Psoas muscle (tissue), 8 donors: ENCODE data around the gene FBXW9. TPM values are rescaled to one million over a fixed set of nuclear protein-coding genes. Genes with fewer than 3 reads are reported as not detected.
A peak's percentile ranks its signal among the peaks of the same experiment; 100 is the strongest.

Experiments used
- ATAC-seq, 4 donors: fragments of 200-7000 bp; cut with Tn5 transposase; one replicate each; pipeline ENCODE4 v1.9.1; 2020; ENCODE audit warnings: moderate library complexity in 3 of 4, mild to moderate bottlenecking in 2 of 4
- DNase-seq, 2 donors: peaks; one replicate each; pipeline ENCODE4 v3.0.0-alpha.2; 2020
- H3K27ac ChIP-seq: fragments of 200-600 bp; one replicate; pipeline ENCODE4 v1.8.0; 2022
- H3K27me3 ChIP-seq, 3 donors: fragments of 200-600 bp in 1 of 3; one replicate each; pipeline versions ENCODE4 v1.6.1 to v1.8.0; 2013 to 2022; ENCODE audit warnings: low read length in 2 of 3, mild to moderate bottlenecking in 2 of 3, moderate library complexity in 1 of 3; ENCODE audit not compliant: insufficient read depth in 3 of 3
- H3K36me3 ChIP-seq, 2 donors: fragments of 200-600 bp in 1 of 2; one replicate each; pipeline versions ENCODE4 v1.6.1 to v1.8.0; 2013 to 2022; ENCODE audit warnings: low read depth in 1 of 2, mild to moderate bottlenecking in 1 of 2, moderate library complexity in 1 of 2; ENCODE audit not compliant: insufficient read depth in 1 of 2
- H3K4me1 ChIP-seq: fragments of 200-600 bp; one replicate; pipeline ENCODE4 v1.8.0; 2022
- H3K4me3 ChIP-seq: fragments of 200-600 bp; one replicate; pipeline ENCODE4 v1.8.0; 2022; ENCODE audit warnings: mild to moderate bottlenecking
- H3K9me3 ChIP-seq: fragments of 200-600 bp; one replicate; pipeline ENCODE4 v1.8.0; 2022
- WGBS, 3 donors: extraction: QIAGEN DNeasy Blood & Tissue Kit; methylation state at CpG; one replicate each; pipeline versions ENCODE4 v1.1.6 to v1.1.7; 2013; 5-methylcytosine and 5-hydroxymethylcytosine counted together
- intact Hi-C, 2 donors: fragments of 100-400 bp; cut with DNase I; formaldehyde crosslinking; loops; one replicate each; pipeline versions ENCODE4 v1.11.0 to v1.14.2; 2022
- polyA plus RNA-seq, 3 donors: library from polyadenylated mRNA; stranded (reverse); fragments of 200-250 nt; gene quantifications; one replicate each; pipeline ENCODE4 v1.2.3, GENCODE V29; 2013
- total RNA-seq, 4 donors: library from RNA; stranded (reverse); fragmentation: NEBNext Ultra II Directional in 2 of 4; extraction: Animal tissue kit (Norgen Biotek cat#: 25700) in 2 of 4; gene quantifications; one replicate each; pipeline versions ENCODE4 v1.2.1 to v1.2.4, GENCODE V29; 2021 to 2023
- TF ChIP-seq, protein P1 (sequence below): fragments of 200-600 bp; IDR thresholded peaks from one replicate; pipeline ENCODE4 v1.8.0; 2022; ENCODE audit warnings: antibody characterized with exemption
- donor health status: healthy with polysubstance abuse.
- donor health status: DM: no; HTN: no; CAD: no; lungs with moderate emphysema.
- donor health status: Bipolar disorder and iron deficiency.
- donor health status: healthy.
- donor health status: DM: yes; HTN: yes; CAD: no.
- donor health status: DM: no; HTN: no; CAD: no.
- donor health status: DM: no; HTN: no; CAD: no.
- donor health status: DM: yes; HTN: yes; CAD: no.

The FBXW9 gene
- total and polyA plus RNA-seq, 7 donors, result 1.2 to 9.2 (median 2.2) TPM

- H3K9me3 ChIP-seq, result no peaks in the 10 kb centered on the region
- TF ChIP-seq, protein P1, sequence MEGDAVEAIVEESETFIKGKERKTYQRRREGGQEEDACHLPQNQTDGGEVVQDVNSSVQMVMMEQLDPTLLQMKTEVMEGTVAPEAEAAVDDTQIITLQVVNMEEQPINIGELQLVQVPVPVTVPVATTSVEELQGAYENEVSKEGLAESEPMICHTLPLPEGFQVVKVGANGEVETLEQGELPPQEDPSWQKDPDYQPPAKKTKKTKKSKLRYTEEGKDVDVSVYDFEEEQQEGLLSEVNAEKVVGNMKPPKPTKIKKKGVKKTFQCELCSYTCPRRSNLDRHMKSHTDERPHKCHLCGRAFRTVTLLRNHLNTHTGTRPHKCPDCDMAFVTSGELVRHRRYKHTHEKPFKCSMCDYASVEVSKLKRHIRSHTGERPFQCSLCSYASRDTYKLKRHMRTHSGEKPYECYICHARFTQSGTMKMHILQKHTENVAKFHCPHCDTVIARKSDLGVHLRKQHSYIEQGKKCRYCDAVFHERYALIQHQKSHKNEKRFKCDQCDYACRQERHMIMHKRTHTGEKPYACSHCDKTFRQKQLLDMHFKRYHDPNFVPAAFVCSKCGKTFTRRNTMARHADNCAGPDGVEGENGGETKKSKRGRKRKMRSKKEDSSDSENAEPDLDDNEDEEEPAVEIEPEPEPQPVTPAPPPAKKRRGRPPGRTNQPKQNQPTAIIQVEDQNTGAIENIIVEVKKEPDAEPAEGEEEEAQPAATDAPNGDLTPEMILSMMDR, result peak; percentile 76
- peak; percentile 82 to 91 for DNase-seq
- intact Hi-C loops, result no loop called here
- no peak overlapping the region for H3K27ac ChIP-seq
- H3K4me1 ChIP-seq, result no peaks in the 10 kb centered on the region
- ATAC-seq, result peak; percentile 83 to 91 (median 88)
- no peaks in the 10 kb centered on the region for H3K36me3 ChIP-seq
- no peaks in the 10 kb centered on the region for H3K27me3 ChIP-seq
- H3K4me3 ChIP-seq, result peak overlapping the region; percentile 45
- 9% methylated on average over 39 of the region's 39 CpGs for WGBS, 3 donors
These were observed 56.4 kb downstream of the FBXW9 start for GRCh38 chr19:12639901-12640613.

Other genes starting within 250 kb of the FBXW9 start
- 1 to 10 TPM in 3 of 4 donors, not detected in 1; 1.3 to 1.8 (median 1.7) TPM for gene ZNF709, start 211.8 kb downstream of the FBXW9 start, total RNA-seq
- gene ZNF709, start 211.8 kb downstream of the FBXW9 start, polyA plus RNA-seq, result under 1 TPM; 0.58 to 0.91 (median 0.68) TPM
- 1 to 10 TPM; 3.5 to 6.2 (median 5.4) TPM for gene ZNF564, start 145.1 kb downstream of the FBXW9 start, total RNA-seq
- gene ZNF564, start 145.1 kb downstream of the FBXW9 start, polyA plus RNA-seq, result 1 to 10 TPM; 3.2 to 6.0 (median 4.6) TPM
- 1 to 10 TPM; 1.6 to 4.9 (median 2.9) TPM for gene ZNF490, start 85.8 kb downstream of the FBXW9 start, total RNA-seq
- 1 to 10 TPM in 1 of 3 donors, under 1 TPM in 2; 0.17 to 1.8 (median 0.27) TPM for gene ZNF490, start 85.8 kb downstream of the FBXW9 start, polyA plus RNA-seq
- 10 to 100 TPM in 2 of 4 donors, 1 to 10 TPM in 2; 8.7 to 18.9 (median 10.9) TPM for gene ZNF791, start 85.7 kb downstream of the FBXW9 start, total RNA-seq
- gene ZNF791, start 85.7 kb downstream of the FBXW9 start, polyA plus RNA-seq, result 1 to 10 TPM; 4.1 to 8.8 (median 4.3) TPM
- gene MAN2B1, start 29.9 kb downstream of the FBXW9 start, total RNA-seq, result 10 to 100 TPM; 14.6 to 20.5 (median 16.2) TPM
- gene MAN2B1, start 29.9 kb downstream of the FBXW9 start, polyA plus RNA-seq, result 10 to 100 TPM in 2 of 3 donors, 1 to 10 TPM in 1; 9.6 to 17.8 (median 14.1) TPM
- gene WDR83, start 29.8 kb downstream of the FBXW9 start, total RNA-seq, result 1 to 10 TPM; 1.8 to 5.8 (median 3.7) TPM
- 1 to 10 TPM; 3.8 to 9.1 (median 5.8) TPM for gene WDR83, start 29.8 kb downstream of the FBXW9 start, polyA plus RNA-seq
- gene DHPS, start 14.8 kb downstream of the FBXW9 start, total RNA-seq, result 10 to 100 TPM; 75.6 to 86.7 (median 82.9) TPM
- 10 to 100 TPM; 70.0 to 84.2 (median 83.8) TPM for gene DHPS, start 14.8 kb downstream of the FBXW9 start, polyA plus RNA-seq
- gene GNG14, start 8.6 kb downstream of the FBXW9 start, total RNA-seq, result not detected
- gene GNG14, start 8.6 kb downstream of the FBXW9 start, polyA plus RNA-seq, result not detected
- gene TNPO2, start 27.3 kb upstream of the FBXW9 start, total RNA-seq, result 10 to 100 TPM; 29.0 to 48.1 (median 37.3) TPM
- gene TNPO2, start 27.3 kb upstream of the FBXW9 start, polyA plus RNA-seq, result 10 to 100 TPM; 17.4 to 31.2 (median 28.6) TPM
- 100 to 1,000 TPM in 3 of 4 donors, 10 to 100 TPM in 1; 78.6 to 124 (median 108) TPM for gene TRIR, start 38.1 kb upstream of the FBXW9 start, total RNA-seq
- gene TRIR, start 38.1 kb upstream of the FBXW9 start, polyA plus RNA-seq, result 100 to 1,000 TPM; 183 to 309 (median 187) TPM
- 10 to 100 TPM; 43.0 to 52.8 (median 51.0) TPM for gene GET3, start 40.9 kb upstream of the FBXW9 start, total RNA-seq
- gene GET3, start 40.9 kb upstream of the FBXW9 start, polyA plus RNA-seq, result 100 to 1,000 TPM in 1 of 3 donors, 10 to 100 TPM in 2; 75.6 to 135 (median 98.5) TPM
- gene BEST2, start 55.2 kb upstream of the FBXW9 start, total RNA-seq, result not detected
- under 1 TPM; 0.04 to 0.37 (median 0.08) TPM for gene BEST2, start 55.2 kb upstream of the FBXW9 start, polyA plus RNA-seq
- gene HOOK2, start 78.9 kb upstream of the FBXW9 start, total RNA-seq, result 10 to 100 TPM; 20.3 to 33.0 (median 23.8) TPM
- 10 to 100 TPM; 11.3 to 21.7 (median 19.0) TPM for gene HOOK2, start 78.9 kb upstream of the FBXW9 start, polyA plus RNA-seq
- gene JUNB, start 94.9 kb upstream of the FBXW9 start, total RNA-seq, result 100 to 1,000 TPM in 2 of 4 donors, 10 to 100 TPM in 2; 29.2 to 217 (median 73.6) TPM
- 100 to 1,000 TPM in 1 of 3 donors, 10 to 100 TPM in 2; 25.1 to 145 (median 31.9) TPM for gene JUNB, start 94.9 kb upstream of the FBXW9 start, polyA plus RNA-seq
- gene PRDX2, start 105.2 kb upstream of the FBXW9 start, total RNA-seq, result 100 to 1,000 TPM; 273 to 419 (median 370) TPM
- gene PRDX2, start 105.2 kb upstream of the FBXW9 start, polyA plus RNA-seq, result 100 to 1,000 TPM; 329 to 535 (median 396) TPM
- gene THSD8, start 105.4 kb upstream of the FBXW9 start, total RNA-seq, result 1 to 10 TPM in 3 of 4 donors, under 1 TPM in 1; 0.92 to 3.2 (median 2.0) TPM
- gene THSD8, start 105.4 kb upstream of the FBXW9 start, polyA plus RNA-seq, result 1 to 10 TPM; 1.9 to 2.5 (median 2.0) TPM
- gene RNASEH2A, start 110.0 kb upstream of the FBXW9 start, total RNA-seq, result 1 to 10 TPM; 2.4 to 5.0 (median 3.0) TPM
- gene RNASEH2A, start 110.0 kb upstream of the FBXW9 start, polyA plus RNA-seq, result 1 to 10 TPM; 3.6 to 9.0 (median 8.6) TPM
- gene RTBDN, start 137.9 kb upstream of the FBXW9 start, total RNA-seq, result not detected
- gene RTBDN, start 137.9 kb upstream of the FBXW9 start, polyA plus RNA-seq, result under 1 TPM in 1 of 3 donors, not detected in 2; 0.05 TPM
- gene MAST1, start 141.9 kb upstream of the FBXW9 start, total RNA-seq, result not detected
- gene MAST1, start 141.9 kb upstream of the FBXW9 start, polyA plus RNA-seq, result under 1 TPM; 0.09 to 0.13 (median 0.10) TPM
- gene DNASE2, start 184.8 kb upstream of the FBXW9 start, total RNA-seq, result 10 to 100 TPM in 2 of 4 donors, 1 to 10 TPM in 2; 5.5 to 23.0 (median 13.1) TPM
- gene DNASE2, start 184.8 kb upstream of the FBXW9 start, polyA plus RNA-seq, result 10 to 100 TPM in 1 of 3 donors, 1 to 10 TPM in 2; 5.9 to 14.8 (median 7.5) TPM
- gene KLF1, start 190.6 kb upstream of the FBXW9 start, total RNA-seq, result under 1 TPM in 2 of 4 donors, not detected in 2; 0.34 to 0.37 TPM
- gene KLF1, start 190.6 kb upstream of the FBXW9 start, polyA plus RNA-seq, result under 1 TPM in 1 of 3 donors, not detected in 2; 0.18 TPM
- gene GCDH, start 194.5 kb upstream of the FBXW9 start, total RNA-seq, result 10 to 100 TPM; 18.9 to 45.2 (median 31.2) TPM
- gene GCDH, start 194.5 kb upstream of the FBXW9 start, polyA plus RNA-seq, result 10 to 100 TPM; 21.1 to 28.8 (median 21.9) TPM
- not detected for gene SYCE2, start 222.7 kb upstream of the FBXW9 start, total RNA-seq
- under 1 TPM in 1 of 3 donors, not detected in 2; 0.05 TPM for gene SYCE2, start 222.7 kb upstream of the FBXW9 start, polyA plus RNA-seq
- 10 to 100 TPM; 45.9 to 65.1 (median 59.1) TPM for gene FARSA, start 237.1 kb upstream of the FBXW9 start, total RNA-seq
- gene FARSA, start 237.1 kb upstream of the FBXW9 start, polyA plus RNA-seq, result 100 to 1,000 TPM in 1 of 3 donors, 10 to 100 TPM in 2; 61.6 to 161 (median 93.3) TPM
- 100 to 1,000 TPM; 124 to 219 (median 175) TPM for gene CALR, start 242.0 kb upstream of the FBXW9 start, total RNA-seq
- gene CALR, start 242.0 kb upstream of the FBXW9 start, polyA plus RNA-seq, result 100 to 1,000 TPM; 134 to 273 (median 146) TPM
- gene RAD23A, start 249.2 kb upstream of the FBXW9 start, total RNA-seq, result 100 to 1,000 TPM; 424 to 704 (median 500) TPM
- gene RAD23A, start 249.2 kb upstream of the FBXW9 start, polyA plus RNA-seq, result 100 to 1,000 TPM; 403 to 801 (median 728) TPM